HS-27A (cell line): ENCODE measurements around the gene SUPT6H.

Source experiments
- DNase-seq: peaks from one replicate; pipeline ENCODE4 v3.0.0-alpha.2; 2012; ENCODE audit warnings: low read depth, missing footprints

SUPT6H gene

GRCh38 chr17:28737770-28738679, 76.0 kb downstream of the SUPT6H start:
- no peak for DNase-seq

- DNase-seq: no peak
These were observed 76.8 kb downstream of the SUPT6H start for GRCh38 chr17:28738680-28739384.

GRCh38 chr17:28740406-28741357, 78.7 kb downstream of the SUPT6H start:
- no peak for DNase-seq

- no peak for DNase-seq
These were observed 79.6 kb downstream of the SUPT6H start for GRCh38 chr17:28741358-28742349.

GRCh38 chr17:28743243-28744103, 81.5 kb downstream of the SUPT6H start, which contains the start of gene TRAF4:
TRAF4 (plus strand) TSS chr17:28744011; CDS start chr17:28744113, 102 bp downstream.
- DNase-seq: no peak

- no peak for DNase-seq
These were observed 82.3 kb downstream of the SUPT6H start for GRCh38 chr17:28744104-28744971.

GRCh38 chr17:28744972-28745785, 83.2 kb downstream of the SUPT6H start:
- DNase-seq: no peak

GRCh38 chr17:28745786-28746411, 83.9 kb downstream of the SUPT6H start:
- no peak for DNase-seq

- no peak for DNase-seq
These were observed 84.6 kb downstream of the SUPT6H start for GRCh38 chr17:28746611-28747050.

- DNase-seq: no peak
These were observed 85.2 kb downstream of the SUPT6H start for GRCh38 chr17:28747051-28747691.

GRCh38 chr17:28747801-28748750, 86.1 kb downstream of the SUPT6H start:
- no peak for DNase-seq

GRCh38 chr17:28748852-28749515, 87.0 kb downstream of the SUPT6H start:
- no peak for DNase-seq

- DNase-seq: no peak
These were observed 87.6 kb downstream of the SUPT6H start for GRCh38 chr17:28749516-28750177.
